Renal cortex interstitium (tissue), 11 donors: ENCODE data around the gene CD1D. TPM values are rescaled to one million over a fixed set of nuclear protein-coding genes. Genes with fewer than 3 reads are reported as not detected.
"Not testable (repeated sequence)": the region's sequence is repeated elsewhere in the genome, so short reads cannot be mapped to it uniquely, and the experiment has no call there.

Experiments
- DNase-seq, 11 donors: peaks; one replicate each; pipeline ENCODE4 v3.0.0-alpha.2; 2013; ENCODE audit warnings: low read depth in 9 of 11, low spot score in 4 of 11; ENCODE audit errors: extremely low read depth in 1 of 11
- polyA plus RNA-seq, 3 donors: library from polyadenylated mRNA; unstranded; fragments of 120-200 nt; gene quantifications; one replicate each; pipeline ENCODE4 v1.2.1, GENCODE V29; 2013; ENCODE audit not compliant: insufficient read length in 3 of 3

Gene CD1D
- polyA plus RNA-seq, 3 donors: 6.6 to 7.6 (median 7.2) TPM

DNA sequence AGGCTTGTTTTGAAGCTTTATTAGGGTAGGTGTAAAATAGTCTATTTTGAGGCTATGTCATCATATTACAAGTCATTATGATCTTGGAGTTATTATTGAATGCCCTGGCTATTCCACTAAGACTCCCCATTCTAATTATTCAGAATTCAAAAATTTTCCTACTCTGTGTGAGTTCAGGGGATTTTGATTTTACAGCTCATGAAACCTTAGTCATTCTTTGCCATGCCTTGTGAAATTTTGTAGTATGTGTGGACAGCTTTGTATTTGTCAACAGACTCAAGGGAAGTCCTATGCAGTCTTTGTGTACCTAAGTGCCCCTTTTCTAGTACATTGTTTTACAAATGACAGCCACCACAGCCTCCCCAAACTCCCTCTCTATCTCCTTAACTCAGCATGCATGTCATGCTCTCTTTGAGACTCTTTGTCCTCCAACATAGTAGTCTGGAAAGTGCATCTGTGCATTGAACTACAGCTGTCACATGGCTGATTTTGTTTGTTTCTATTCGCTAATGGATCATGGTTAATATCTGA lies 28.0 kb downstream of the CD1D start:
- no peak for DNase-seq

DNA sequence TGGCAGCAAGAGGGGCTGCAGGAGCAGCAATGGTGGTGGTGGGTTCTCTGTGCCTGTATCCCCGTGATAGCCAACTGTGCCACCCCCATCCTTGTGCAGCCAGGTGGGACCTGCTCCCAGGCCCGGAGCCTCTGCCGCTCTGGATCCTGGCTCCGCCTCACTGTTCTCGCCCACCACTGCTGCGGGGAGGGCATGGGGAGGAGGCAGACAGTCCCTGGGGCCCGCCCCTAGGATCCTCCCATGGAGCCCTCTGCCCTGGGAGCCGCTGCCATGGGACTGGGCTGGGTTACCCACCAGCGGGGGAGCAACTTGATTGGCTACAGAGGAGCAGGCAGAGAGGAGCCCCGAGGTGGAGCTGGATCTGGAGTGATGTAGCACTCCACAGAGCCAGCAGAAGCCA lies 31.6 kb downstream of the CD1D start:
- DNase-seq: no peak

DNA sequence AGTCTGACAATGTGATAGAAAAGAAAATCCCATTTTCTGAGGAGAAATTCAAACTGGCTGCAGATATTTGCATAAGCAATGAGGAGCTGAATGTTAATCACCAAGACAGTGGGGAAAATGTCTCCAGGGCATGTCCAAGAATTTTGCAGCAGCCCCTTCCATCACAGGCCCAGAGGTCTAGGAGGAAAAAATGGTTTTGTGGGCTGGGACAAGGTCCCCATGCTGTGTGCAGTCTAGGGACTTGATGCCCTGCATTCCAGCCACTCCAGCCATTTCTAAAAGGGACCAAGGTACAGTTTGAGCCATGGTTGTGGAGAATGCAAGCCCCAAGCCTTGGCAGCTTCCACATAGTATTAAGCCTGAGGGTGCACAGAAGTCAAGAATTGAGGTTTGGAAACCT lies 42.8 kb downstream of the CD1D start:
- DNase-seq: not testable (repeated sequence)

DNA sequence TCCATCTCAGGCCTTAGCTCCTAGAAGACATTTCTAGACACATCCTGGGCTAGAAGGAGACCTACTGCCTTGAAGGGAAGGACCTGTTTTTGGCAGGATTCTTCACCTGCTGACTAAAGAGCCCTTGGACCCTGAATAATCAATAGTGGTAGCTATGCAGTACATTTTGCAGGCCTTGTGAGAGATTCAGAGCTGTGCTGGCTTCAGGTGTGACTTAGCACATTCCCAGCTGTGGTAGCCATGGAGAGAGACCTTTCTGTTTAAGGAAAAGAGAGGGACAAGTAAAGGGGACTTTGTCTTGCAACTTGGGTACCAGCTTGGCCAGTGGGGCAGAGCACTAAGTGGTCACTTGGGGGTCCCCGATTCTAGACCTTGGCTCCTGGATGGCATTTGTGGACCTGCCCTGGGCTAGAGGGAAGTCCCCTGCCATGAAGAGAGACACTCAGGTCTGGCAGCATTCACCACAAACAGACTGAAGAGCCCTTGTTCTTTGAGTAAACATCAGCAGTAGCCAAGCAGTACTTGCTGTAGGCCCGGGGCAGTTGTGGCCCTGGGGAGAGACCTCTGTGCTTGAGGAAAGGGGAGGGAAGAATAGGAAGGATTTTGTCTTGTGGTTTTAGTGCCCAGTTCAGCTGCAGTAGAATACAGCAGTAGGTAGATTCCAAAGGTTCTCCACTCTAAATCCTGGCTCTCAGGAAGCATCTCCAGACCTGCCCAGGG lies 47.4 kb downstream of the CD1D start:
- DNase-seq: no peak

Other genes starting within 250 kb of the CD1D start
- 100 to 1,000 TPM; 171 to 186 (median 179) TPM for gene KIRREL1, start 187.2 kb upstream of the CD1D start, polyA plus RNA-seq
- not detected for gene CD1A, start 73.5 kb downstream of the CD1D start, polyA plus RNA-seq
- gene CD1C, start 109.0 kb downstream of the CD1D start, polyA plus RNA-seq: 1 to 10 TPM in 2 of 3 donors, under 1 TPM in 1; 0.92 to 1.2 (median 1.2) TPM
- gene CD1B, start 150.6 kb downstream of the CD1D start, polyA plus RNA-seq: not detected
- gene CD1E, start 173.0 kb downstream of the CD1D start, polyA plus RNA-seq: under 1 TPM in 2 of 3 donors, not detected in 1; 0.11 to 0.27 TPM
- gene OR10T2, start 218.6 kb downstream of the CD1D start, polyA plus RNA-seq: not detected
- gene OR10K2, start 245.3 kb downstream of the CD1D start, polyA plus RNA-seq: not detected